RWPE2 (cell line): Measurements from ENCODE around the gene CHD5.

ENCODE experiments used
- ATAC-seq: fragments of 200-7000 bp; cut with Tn5 transposase; 3 replicates; pipeline ENCODE4 v1.9.1; 2021; ENCODE audit warnings: low read depth
- DNase-seq: peaks from one replicate; pipeline ENCODE4 v3.0.0-alpha.2; 2020; ENCODE audit warnings: low spot score
- H3K27ac ChIP-seq: fragments of 450-650 bp; 2 replicates; pipeline ENCODE4 v1.5.1; 2017; ENCODE audit warnings: mild to moderate bottlenecking; ENCODE audit not compliant: poor library complexity, severe bottlenecking
- H3K27me3 ChIP-seq: fragments of 250-450 bp; sonication (Bioruptor Pico); 2 replicates; pipeline ENCODE4 v1.5.1; 2021; ENCODE audit warnings: mild to moderate bottlenecking, moderate library complexity; ENCODE audit not compliant: insufficient read depth, poor library complexity, severe bottlenecking
- H3K36me3 ChIP-seq: fragments of 250-450 bp; sonication (Bioruptor Pico); 2 replicates; pipeline ENCODE4 v1.5.1; 2020; ENCODE audit warnings: low read depth, mild to moderate bottlenecking, moderate library complexity
- H3K4me1 ChIP-seq: fragments of 250-450 bp; sonication (Bioruptor Pico); 2 replicates; pipeline ENCODE4 v1.5.1; 2021; ENCODE audit warnings: mild to moderate bottlenecking, moderate library complexity; ENCODE audit not compliant: insufficient read depth, poor library complexity, severe bottlenecking
- H3K4me3 ChIP-seq: fragments of 250-450 bp; sonication (Bioruptor Pico); 2 replicates; pipeline ENCODE4 v1.5.1; 2021; ENCODE audit warnings: mild to moderate bottlenecking, moderate library complexity; ENCODE audit not compliant: severe bottlenecking
- H3K9me3 ChIP-seq: fragments of 250-450 bp; sonication (Bioruptor Pico); 2 replicates; pipeline ENCODE4 v1.5.1; 2021; ENCODE audit warnings: mild to moderate bottlenecking, moderate library complexity; ENCODE audit not compliant: severe bottlenecking
- CTCF ChIP-seq: fragments of 450-650 bp; IDR thresholded peaks from one replicate; pipeline ENCODE4 v1.5.1; 2017; ENCODE audit warnings: mild to moderate bottlenecking, moderate library complexity; ENCODE audit not compliant: poor library complexity, severe bottlenecking

Gene CHD5

GRCh38 chr1:6207921-6208320 lies 27.8 kb upstream of the CHD5 start:
- no peak for ATAC-seq
- Histone ChIP-seq H3K4me3 (no peak overlapping the region), H3K9me3 (no peaks in the 10 kb centered on the region), H3K4me1 (no peaks in the 10 kb centered on the region), H3K27me3 (no peaks in the 10 kb centered on the region), H3K36me3 (peaks cover 8% of the 10 kb centered on the region; the same call in 1 of the 2 replicates), H3K27ac (no peak overlapping the region)
- no peak for TF ChIP-seq CTCF
- DNase-seq, result no peak

GRCh38 chr1:6207075-6207885 lies 27.2 kb upstream of the CHD5 start:
- H3K27ac ChIP-seq, result no peak overlapping the region
- no peaks in the 10 kb centered on the region for H3K27me3 ChIP-seq
- no peaks in the 10 kb centered on the region for H3K9me3 ChIP-seq
- H3K36me3 ChIP-seq, result 0 out of 2 replicates have a peak, but pooled peaks cover 2% of the 10 kb centered on the region
- no peaks in the 10 kb centered on the region for H3K4me1 ChIP-seq
- peak overlapping the region; percentile 47 for H3K4me3 ChIP-seq
- TF ChIP-seq CTCF, result no peak
- no peak for ATAC-seq
- DNase-seq, result no peak

- Histone ChIP-seq H3K36me3 (no peaks in the 10 kb centered on the region), H3K9me3 (no peaks in the 10 kb centered on the region), H3K27ac (peak overlapping the region; percentile 67), H3K27me3 (no peaks in the 10 kb centered on the region), H3K4me3 (peak overlapping the region; percentile 47), H3K4me1 (no peaks in the 10 kb centered on the region)
- DNase-seq (no peak), ATAC-seq (no peak; the same call in none of the 3 replicates)
- TF ChIP-seq CTCF, result no peak
Observed at GRCh38 chr1:6206520-6206855, 26.4 kb upstream of the CHD5 start.

GRCh38 chr1:6205849-6206519 lies 25.9 kb upstream of the CHD5 start, which contains the start of gene RNF207:
RNF207 (plus strand) TSS chr1:6206119; CDS start chr1:6206536, 417 bp downstream.
- peak; percentile 83 for DNase-seq
- Histone ChIP-seq H3K36me3 (no peaks in the 10 kb centered on the region), H3K4me1 (no peaks in the 10 kb centered on the region), H3K27ac (peak within 1 kb of the TSS; percentile 67), H3K27me3 (no peaks in the 10 kb centered on the region), H3K4me3 (peak within 1 kb of the TSS; percentile 47), H3K9me3 (no peaks in the 10 kb centered on the region)
- TF ChIP-seq CTCF, result no peak
- peak; percentile 80 for ATAC-seq
